Measurements from ENCODE around the gene CCND2. TPM values are rescaled to one million over a fixed set of nuclear protein-coding genes. Genes with fewer than 3 reads are reported as not detected.

The CCND2 gene
- total and polyA plus RNA-seq, 9 of the 15 experiments (the other 6 are each of a cell fraction or from before 2014, with no cell fraction given) = 13.6 to 99.3 (median 39.6) TPM

DNA sequence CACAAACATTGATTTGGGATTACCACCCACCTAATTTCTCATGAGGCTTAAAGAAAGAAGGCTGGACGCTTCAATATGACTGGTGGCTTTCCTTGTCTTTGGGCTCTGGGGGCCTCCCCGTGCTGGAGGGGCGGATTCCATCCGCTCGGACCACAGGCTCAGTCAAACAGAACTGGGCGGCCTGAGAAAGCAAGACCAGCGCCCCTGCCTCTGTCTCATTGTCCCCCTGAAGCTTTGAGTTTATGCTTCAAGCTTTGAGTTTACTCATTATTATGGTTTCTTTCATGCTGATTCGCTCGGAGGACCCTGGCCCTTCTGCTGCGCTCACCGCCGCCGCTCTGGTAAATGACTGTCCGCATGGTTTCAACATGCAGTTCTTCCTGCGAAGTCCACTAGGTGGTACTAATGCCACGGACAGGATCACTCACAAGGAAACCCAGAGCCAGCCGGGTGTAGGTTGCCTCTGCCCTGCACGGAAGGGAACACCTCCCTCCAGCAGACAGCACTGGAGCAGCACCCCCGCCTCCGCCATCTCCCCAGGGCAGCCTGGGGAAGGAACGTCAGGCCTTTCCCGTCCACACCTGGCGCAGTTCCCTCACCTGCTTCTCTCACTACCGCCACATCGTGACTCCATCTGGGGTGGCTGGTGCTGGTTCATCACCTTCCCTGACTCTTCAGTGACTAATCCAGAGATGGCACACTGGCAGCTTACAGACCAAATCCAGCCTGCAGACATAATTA, 34.2 kb downstream of the CCND2 start (continued):
- TF ChIP-seq CEBPB (tag; IDR thresholded peaks at IDR 0.05) = no peak
- TF ChIP-seq CREBBP (IDR thresholded peaks at IDR 0.05; ENCODE audit: low read depth, low read length) = no peak
- TF ChIP-seq, protein P1, sequence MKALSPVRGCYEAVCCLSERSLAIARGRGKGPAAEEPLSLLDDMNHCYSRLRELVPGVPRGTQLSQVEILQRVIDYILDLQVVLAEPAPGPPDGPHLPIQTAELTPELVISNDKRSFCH (CRISPR knock-in tag; IDR thresholded peaks at IDR 0.05) = no peak
- TF ChIP-seq, protein P1 (tag; IDR thresholded peaks at IDR 0.05) = no peak
- no peak for TF ChIP-seq C11orf30 (IDR thresholded peaks at IDR 0.05; ENCODE audit: low read depth)
- TF ChIP-seq BRF1 (IDR thresholded peaks at IDR 0.05; ENCODE audit: borderline replicate concordance, extremely low read depth, insufficient read length) = no peak
- TF ChIP-seq WHSC1 (IDR thresholded peaks at IDR 0.05; ENCODE audit: low read length) = no peak
- TF ChIP-seq REST (IDR thresholded peaks at IDR 0.05; ENCODE audit: borderline replicate concordance) = peak; percentile 20; the same call in 1 of the 2 replicates
- no peak for TF ChIP-seq REST (CRISPR knock-in tag; IDR thresholded peaks at IDR 0.05; ENCODE audit: low read depth)
- TF ChIP-seq CSDE1 (IDR thresholded peaks at IDR 0.05) = no peak
- TF ChIP-seq HNRNPL (IDR thresholded peaks at IDR 0.05; ENCODE audit: low read depth, low read length) = no peak

Measured in K562 (cell line).